HepG2 (cell line): ENCODE measurements around the gene TMEM39B. TPM values are rescaled to one million over a fixed set of nuclear protein-coding genes. Genes with fewer than 3 reads are reported as not detected.
A peak's percentile ranks its signal among the peaks of the same experiment; 100 is the strongest.

Source experiments
- GABPA ChIP-seq, 2 experiments: IDR thresholded peaks; 2 replicates each; pipeline ENCODE4 v1.6.1; 2011 to 2016; ENCODE audit warnings: low read depth in 2 of 2, low read length in 1 of 2, missing biosample characterization in 1 of 2, missing genetic modification characterization in 1 of 2
- KLF12 ChIP-seq: sonication (generic); formaldehyde crosslinking; IDR thresholded peaks from 2 replicates; pipeline ENCODE4 v1.4.0; 2020; ENCODE audit warnings: missing genetic modification reagents, borderline replicate concordance
- MED8 ChIP-seq: sonication (generic); formaldehyde crosslinking; IDR thresholded peaks from 2 replicates; pipeline ENCODE4 v1.8.1; 2023; ENCODE audit warnings: mild to moderate bottlenecking, missing genetic modification reagents; ENCODE audit not compliant: insufficient replicate concordance
- NR2F2 ChIP-seq: IDR thresholded peaks from 2 replicates; pipeline ENCODE4 v1.6.1; 2012; ENCODE audit warnings: low read depth, inconsistent platforms, borderline replicate concordance
- PAF1 ChIP-seq: IDR thresholded peaks from 2 replicates; pipeline ENCODE4 v1.6.1; 2016; ENCODE audit warnings: missing genetic modification reagents, missing compliant biosample characterization
- RELA ChIP-seq: sonication (generic); formaldehyde crosslinking; IDR thresholded peaks from 2 replicates; pipeline ENCODE4 v1.4.0; 2020; ENCODE audit warnings: missing genetic modification reagents
- TEAD3 ChIP-seq: optimal IDR thresholded peaks from 2 replicates; pipeline ENCODE3; 2016; ENCODE audit warnings: borderline replicate concordance
- ZBTB40 ChIP-seq, 2 experiments: fragments of 450-650 bp in 1 of 2; sonication (generic) in 1 of 2; formaldehyde crosslinking in 1 of 2; IDR thresholded peaks; 2 replicates each; pipeline versions ENCODE4 v1.6.1 to v1.8.0; 2016 to 2022; ENCODE audit warnings: antibody characterized with exemption in 1 of 2, mild to moderate bottlenecking in 1 of 2, missing genetic modification reagents in 1 of 2
- ZNF280D ChIP-seq: sonication (generic); formaldehyde crosslinking; IDR thresholded peaks from 2 replicates; pipeline ENCODE4 v1.5.1; 2020; ENCODE audit warnings: mild to moderate bottlenecking, missing genetic modification reagents
- ZNF296 ChIP-seq: sonication (generic); formaldehyde crosslinking; conservative IDR thresholded peaks from 2 replicates; pipeline ENCODE4 v1.5.0; 2020; ENCODE audit warnings: mild to moderate bottlenecking, missing genetic modification reagents
- ZNF333 ChIP-seq: sonication (generic); formaldehyde crosslinking; IDR thresholded peaks from 2 replicates; pipeline ENCODE4 v1.4.0; 2020; ENCODE audit warnings: mild to moderate bottlenecking, missing genetic modification reagents, borderline replicate concordance
- ZNF577 ChIP-seq: sonication (generic); formaldehyde crosslinking; IDR thresholded peaks from 2 replicates; pipeline ENCODE4 v1.4.0; 2020; ENCODE audit warnings: mild to moderate bottlenecking, low read depth, missing genetic modification reagents, borderline replicate concordance
- ZNF720 ChIP-seq: sonication (generic); formaldehyde crosslinking; IDR thresholded peaks from 2 replicates; pipeline ENCODE4 v1.4.0; 2020; ENCODE audit warnings: missing genetic modification reagents
- ZNF773 ChIP-seq: sonication (generic); formaldehyde crosslinking; IDR thresholded peaks from 2 replicates; pipeline ENCODE4 v1.4.0; 2020; ENCODE audit warnings: missing genetic modification reagents, borderline replicate concordance
- ZNF83 ChIP-seq: sonication (generic); formaldehyde crosslinking; IDR thresholded peaks from 2 replicates; pipeline ENCODE4 v1.4.0; 2020; ENCODE audit warnings: missing genetic modification reagents, mild to moderate bottlenecking, borderline replicate concordance
- polyA plus RNA-seq, 8 experiments: library from polyadenylated mRNA; depleted of rRNA in 3 of 8; stranded (reverse) in 7 of 8; unstranded in 1 of 8; fragments of >200 nt; fragmentation: Illumina TruSeq in 4 of 8; extraction: Trizol in 4 of 8; gene quantifications; 2 replicates each; pipeline versions ENCODE4 v1.2.1 to v1.2.3, GENCODE V29; 2011 to 2016; ENCODE audit warnings: low read depth in 4 of 8, missing spikeins in 1 of 8, mixed read lengths in 1 of 8; ENCODE audit not compliant: insufficient read depth in 1 of 8
- total RNA-seq, 5 experiments: library from RNA; depleted of rRNA; stranded (reverse); fragments of >200 nt; fragmentation: Illumina TruSeq; extraction: Trizol; gene quantifications; 2 replicates each; pipeline ENCODE4 v1.2.3, GENCODE V29; 2016; ENCODE audit warnings: low read depth in 1 of 5

TMEM39B gene
- total and polyA plus RNA-seq, 2 of the 13 experiments (the other 11 are each of a cell fraction or from before 2014, with no cell fraction given) = 4.9 to 10.4 TPM

DNA sequence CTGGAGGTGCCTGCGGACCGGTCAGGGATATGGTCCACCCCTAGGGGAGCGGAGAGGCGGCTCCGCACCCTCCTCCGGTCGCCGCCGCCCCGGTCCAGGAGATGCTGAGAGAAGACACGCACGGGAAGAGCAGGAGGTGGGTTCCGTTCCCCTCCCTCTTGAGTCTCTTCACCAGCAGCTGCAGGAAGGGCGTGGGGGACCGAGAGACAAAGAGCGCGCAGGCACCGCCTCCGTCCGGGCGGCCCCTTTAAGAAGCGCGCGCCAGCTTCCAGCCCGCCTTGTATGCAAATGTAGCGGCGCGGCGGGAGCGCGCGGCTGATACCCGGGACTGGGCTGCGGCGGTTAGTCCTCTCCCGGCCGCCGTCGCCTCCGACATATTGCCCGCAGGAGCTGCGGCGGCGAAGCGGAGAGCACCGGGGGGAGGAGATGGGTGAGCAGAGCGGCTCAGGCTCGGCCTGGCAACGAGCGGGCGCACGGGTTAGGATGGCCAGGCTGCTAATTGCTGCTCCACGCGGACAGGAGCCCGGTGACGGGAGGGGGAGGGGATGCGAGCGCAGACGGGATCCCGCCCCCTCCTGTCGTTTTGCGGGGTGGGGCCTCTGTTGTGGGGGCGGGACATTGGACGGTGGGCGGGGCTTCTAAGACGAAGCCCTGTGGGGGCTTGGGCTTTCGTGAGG is at the start of gene TMEM39B (continued):
- peak; percentile 59 for TF ChIP-seq MED8 (CRISPR knock-in tag)
- TF ChIP-seq ZNF296 (CRISPR knock-in tag) = 0 out of 2 replicates have a peak, but pooled peaks have one; percentile 29
- no peak for TF ChIP-seq TEAD3 (CRISPR knock-in tag)
- no peak for TF ChIP-seq RELA
- TF ChIP-seq ZNF577 (CRISPR knock-in tag) = no peak; the same call in 1 of the 2 replicates
- TF ChIP-seq ZNF280D (CRISPR knock-in tag) = peak; percentile 21; the same call in 1 of the 2 replicates
- peak; percentile 67 for TF ChIP-seq KLF12 (CRISPR knock-in tag)
- TF ChIP-seq ZNF333 (CRISPR knock-in tag) = peak; percentile 93; the same call in 1 of the 2 replicates
- no peak for TF ChIP-seq PAF1
- TF ChIP-seq ZNF773 (CRISPR knock-in tag) = no peak
- TF ChIP-seq NR2F2 = no peak
- TF ChIP-seq GABPA (IDR thresholded peaks at IDR 0.05; ENCODE audit: low read depth, low read length) = peak; percentile 45
- TF ChIP-seq GABPA (CRISPR knock-in tag; IDR thresholded peaks at IDR 0.05; ENCODE audit: low read depth) = peak; percentile 15; the same call in 1 of the 2 replicates
- no peak for TF ChIP-seq ZBTB40 (IDR thresholded peaks at IDR 0.05)
- 0 out of 2 replicates have a peak, but pooled peaks have one; percentile 44 for TF ChIP-seq ZBTB40 (CRISPR knock-in tag; IDR thresholded peaks at IDR 0.05)
- no peak for TF ChIP-seq ZNF83 (CRISPR knock-in tag)
- no peak for TF ChIP-seq ZNF720 (CRISPR knock-in tag)
